Activated T-cell treated with anti-CD3 and anti-CD28 coated beads, Interleukin-2, amount 50 U/mL, for 48 hours (primary cell): ENCODE results near the gene KCNJ16.
"Not testable (repeated sequence)": the region's sequence is repeated elsewhere in the genome, so short reads cannot be mapped to it uniquely, and the experiment has no call there.

Source experiments
- DNase-seq, 2 experiments: peaks; one replicate each; pipeline ENCODE4 v3.0.0-alpha.2; 2020

The KCNJ16 gene

GRCh38 chr17:70074956-70075355 lies at the start of gene KCNJ16:
Gene KCNJ16 (plus strand): TSS chr17:70075225. CDS start chr17:70132088, 56,863 bp downstream.
- DNase-seq = no peak

DNA sequence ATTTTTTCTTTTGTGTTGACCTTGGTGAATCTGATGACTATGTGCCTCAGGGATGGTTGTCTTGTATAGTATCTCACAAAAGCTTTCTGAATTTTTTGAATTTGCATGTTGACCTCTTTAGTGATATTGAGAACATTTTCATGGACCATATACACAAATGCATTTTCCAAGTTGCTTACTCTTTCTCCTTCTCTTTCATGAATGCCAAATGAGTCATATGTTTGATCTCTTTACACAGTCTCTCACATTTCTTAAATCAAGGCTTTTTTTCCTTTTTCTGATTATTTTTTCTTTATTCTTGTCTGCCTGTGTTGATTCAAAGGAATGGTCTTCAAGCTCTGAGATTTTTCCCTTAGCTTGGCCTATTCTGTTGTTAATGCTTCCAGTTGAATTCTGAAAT lies 46.6 kb upstream of the KCNJ16 start:
- no peak for DNase-seq

DNA sequence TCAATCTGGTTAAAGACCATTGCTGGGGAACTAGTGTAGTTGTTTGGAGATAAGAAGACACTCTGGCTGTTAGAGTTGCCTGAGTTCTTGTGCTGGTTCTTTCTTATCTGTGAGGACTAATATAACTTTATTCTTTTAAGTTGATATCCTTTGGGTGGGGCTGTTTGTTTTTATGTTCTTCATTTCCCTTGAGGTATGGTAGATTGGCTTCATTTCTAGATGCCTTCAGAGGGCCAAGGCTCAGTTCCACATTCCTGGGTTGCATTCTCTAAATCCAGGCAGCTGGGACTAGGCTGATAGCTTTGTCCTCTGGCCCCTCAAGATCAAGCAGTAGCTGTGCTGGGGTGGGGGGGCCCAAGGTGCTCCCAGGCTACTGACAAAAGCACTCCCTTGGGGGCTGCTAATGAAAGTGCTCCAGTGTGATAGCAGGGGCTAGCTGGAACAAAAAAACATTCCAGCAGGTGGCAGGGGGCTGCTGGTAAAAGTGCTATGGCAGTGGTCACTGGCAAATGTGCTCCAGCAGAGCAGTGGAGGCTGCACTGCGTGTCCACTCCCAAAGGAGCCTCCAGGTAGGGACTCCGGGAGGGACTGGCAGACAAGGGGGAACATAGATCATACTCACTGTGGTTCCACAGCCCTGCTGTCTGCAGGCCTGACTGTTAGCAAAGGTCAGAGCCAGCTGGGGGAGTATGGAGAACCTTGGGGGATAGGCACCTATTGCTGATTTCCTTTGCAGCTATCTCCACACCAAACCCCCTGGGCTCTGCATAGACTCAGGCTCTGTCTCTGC lies 45.9 kb upstream of the KCNJ16 start:
- DNase-seq = no peak

GRCh38 chr17:70030371-70030770 lies 44.7 kb upstream of the KCNJ16 start:
- no peak for DNase-seq

DNA sequence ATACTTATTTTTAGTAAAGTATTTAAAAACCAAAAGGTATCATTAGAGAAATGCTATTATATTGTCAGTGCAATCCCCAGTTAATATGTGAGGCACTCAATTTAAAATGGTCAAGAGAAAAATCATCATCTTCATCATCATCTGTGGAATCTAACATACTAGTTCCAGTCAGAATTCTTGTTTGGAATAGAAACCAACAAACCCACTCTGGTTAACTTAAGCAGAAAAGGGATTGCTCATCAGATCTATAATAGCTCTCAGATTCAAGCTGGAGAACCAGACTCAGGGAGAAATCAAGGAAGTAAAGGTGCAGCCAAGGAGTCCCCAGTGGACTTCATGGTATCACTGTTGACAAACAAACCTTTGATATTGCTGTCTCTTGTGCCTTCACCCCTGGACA lies 43.7 kb upstream of the KCNJ16 start:
- no peak for DNase-seq

GRCh38 chr17:70033165-70033564 lies 41.9 kb upstream of the KCNJ16 start:
- no peak for DNase-seq

DNA sequence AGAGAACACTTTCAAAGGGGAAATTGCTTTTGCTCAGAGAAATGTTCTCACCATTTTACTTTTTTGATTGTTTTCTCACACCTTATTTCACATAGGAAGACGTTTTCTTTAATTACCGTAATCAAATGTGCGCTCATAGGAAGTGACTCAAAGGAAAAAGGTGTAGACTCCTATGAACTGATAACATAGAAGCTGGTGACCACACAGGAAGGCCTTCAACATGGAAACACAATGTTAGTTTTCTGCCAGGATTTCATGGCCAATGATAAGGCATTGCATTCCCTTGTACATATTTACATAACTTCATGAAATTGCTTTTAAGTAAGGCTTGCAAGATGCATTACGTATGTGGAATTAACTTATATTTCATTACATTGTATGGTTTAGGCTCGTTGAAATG lies 40.9 kb upstream of the KCNJ16 start:
- no peak for DNase-seq

GRCh38 chr17:70037498-70037897 lies 37.5 kb upstream of the KCNJ16 start:
- no peak for DNase-seq

- DNase-seq = no peak
Observed at GRCh38 chr17:70040336-70040735, 34.7 kb upstream of the KCNJ16 start.

DNA sequence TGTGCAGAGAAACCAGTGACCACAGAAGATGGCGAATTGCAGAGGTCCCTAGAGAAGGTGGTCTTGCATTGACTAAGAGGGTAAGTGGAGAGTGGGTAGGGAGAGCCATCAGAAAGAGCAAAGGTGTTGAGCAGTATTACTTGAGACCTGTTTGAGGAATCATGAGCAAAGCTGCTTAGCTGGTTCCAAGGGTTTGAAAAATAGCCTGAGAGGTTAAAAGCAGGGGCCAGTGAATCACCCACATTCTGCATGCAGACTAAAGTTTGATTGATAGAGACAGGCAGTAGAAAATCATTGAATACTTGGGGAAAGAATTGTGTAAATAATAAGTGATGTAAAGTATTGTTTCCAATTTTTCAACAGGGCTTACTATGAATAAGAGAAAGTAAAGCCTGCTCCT lies 34.0 kb upstream of the KCNJ16 start:
- DNase-seq = no peak

- no peak for DNase-seq
Observed at GRCh38 chr17:70041540-70041939, 33.5 kb upstream of the KCNJ16 start.

- not testable (repeated sequence) for DNase-seq
Observed at GRCh38 chr17:70045780-70046179, 29.2 kb upstream of the KCNJ16 start.

- DNase-seq = no peak
Observed at GRCh38 chr17:70047619-70048419, 27.2 kb upstream of the KCNJ16 start.

- no peak for DNase-seq
Observed at GRCh38 chr17:70049801-70050591, 25.0 kb upstream of the KCNJ16 start.

GRCh38 chr17:70050931-70051330 lies 24.1 kb upstream of the KCNJ16 start:
- no peak for DNase-seq

DNA sequence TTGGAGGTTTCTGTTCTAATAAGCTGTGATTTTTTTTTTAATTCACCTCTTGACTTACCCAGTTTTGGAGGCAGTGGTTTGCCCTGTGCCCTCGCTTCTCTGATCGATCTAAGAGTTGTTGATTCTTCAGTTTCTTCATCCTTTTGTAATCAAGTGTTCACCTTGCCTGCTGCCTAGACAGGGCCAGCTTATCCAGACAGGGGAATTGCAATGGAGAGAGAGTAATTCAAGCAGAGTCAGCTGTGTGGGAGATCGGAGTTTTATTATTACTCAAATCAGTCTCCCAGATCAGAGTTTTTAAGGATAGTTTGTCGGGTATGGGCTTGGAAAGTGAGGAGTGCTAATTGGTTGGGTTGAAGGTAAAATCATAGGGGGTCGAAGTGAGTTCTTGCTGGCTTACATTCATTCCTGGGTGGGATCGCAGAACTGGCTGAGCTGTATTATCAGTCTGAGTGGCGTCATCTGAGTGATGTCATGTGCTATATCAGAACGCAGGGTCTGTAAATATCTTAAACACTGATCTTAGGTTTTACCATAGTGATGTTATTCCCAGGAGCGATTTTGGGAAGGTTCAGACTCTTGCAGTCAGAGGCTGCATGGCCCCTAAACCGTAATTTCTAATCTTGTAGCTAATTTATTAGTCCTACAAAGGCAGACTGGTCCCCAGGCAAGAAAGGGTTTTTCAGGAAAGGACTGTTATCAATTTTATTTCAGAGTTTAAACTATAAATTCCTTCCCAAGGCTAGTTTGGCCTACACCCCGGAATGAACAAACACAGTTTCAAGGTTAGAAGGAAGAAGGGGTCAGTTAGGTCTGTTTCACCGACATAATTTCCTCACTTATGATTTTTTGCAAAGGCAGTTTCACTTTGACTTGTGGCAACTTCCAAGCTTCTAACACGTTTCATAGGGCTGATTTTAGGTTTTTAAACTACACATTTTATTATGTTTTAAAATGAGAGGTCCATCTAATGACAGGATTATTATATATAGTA lies 21.5 kb upstream of the KCNJ16 start:
- DNase-seq = no peak

- DNase-seq = no peak
Observed at GRCh38 chr17:70055000-70055399, 20.0 kb upstream of the KCNJ16 start.

GRCh38 chr17:70059071-70059470 lies 16.0 kb upstream of the KCNJ16 start:
- no peak for DNase-seq

GRCh38 chr17:70059649-70060048 lies 15.4 kb upstream of the KCNJ16 start:
- DNase-seq = no peak

DNA sequence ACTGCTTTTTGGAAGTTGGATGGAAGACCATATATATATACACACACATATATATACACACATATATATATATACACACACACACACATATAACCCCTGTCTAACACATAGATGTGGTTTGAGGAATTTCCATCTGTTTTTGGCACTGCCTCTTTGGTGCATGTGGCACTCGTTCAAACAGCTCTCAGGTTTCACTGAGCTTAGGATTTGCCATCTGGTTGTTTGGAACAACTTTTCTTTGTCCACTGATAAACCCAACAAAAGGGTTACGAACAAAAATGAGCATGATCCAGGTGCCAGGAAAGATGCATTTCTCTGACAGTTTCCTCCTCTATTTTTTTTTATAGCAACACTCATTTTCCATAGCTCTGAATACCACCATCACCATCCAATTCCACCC lies 14.6 kb upstream of the KCNJ16 start:
- no peak for DNase-seq

GRCh38 chr17:70067134-70067533 lies 7.9 kb upstream of the KCNJ16 start:
- no peak for DNase-seq
